ENCODE measurements around the gene CEACAM5.
"Not testable (repeated sequence)": the region's sequence is repeated elsewhere in the genome, so short reads cannot be mapped to it uniquely, and the experiment has no call there.

Gene CEACAM5

DNA sequence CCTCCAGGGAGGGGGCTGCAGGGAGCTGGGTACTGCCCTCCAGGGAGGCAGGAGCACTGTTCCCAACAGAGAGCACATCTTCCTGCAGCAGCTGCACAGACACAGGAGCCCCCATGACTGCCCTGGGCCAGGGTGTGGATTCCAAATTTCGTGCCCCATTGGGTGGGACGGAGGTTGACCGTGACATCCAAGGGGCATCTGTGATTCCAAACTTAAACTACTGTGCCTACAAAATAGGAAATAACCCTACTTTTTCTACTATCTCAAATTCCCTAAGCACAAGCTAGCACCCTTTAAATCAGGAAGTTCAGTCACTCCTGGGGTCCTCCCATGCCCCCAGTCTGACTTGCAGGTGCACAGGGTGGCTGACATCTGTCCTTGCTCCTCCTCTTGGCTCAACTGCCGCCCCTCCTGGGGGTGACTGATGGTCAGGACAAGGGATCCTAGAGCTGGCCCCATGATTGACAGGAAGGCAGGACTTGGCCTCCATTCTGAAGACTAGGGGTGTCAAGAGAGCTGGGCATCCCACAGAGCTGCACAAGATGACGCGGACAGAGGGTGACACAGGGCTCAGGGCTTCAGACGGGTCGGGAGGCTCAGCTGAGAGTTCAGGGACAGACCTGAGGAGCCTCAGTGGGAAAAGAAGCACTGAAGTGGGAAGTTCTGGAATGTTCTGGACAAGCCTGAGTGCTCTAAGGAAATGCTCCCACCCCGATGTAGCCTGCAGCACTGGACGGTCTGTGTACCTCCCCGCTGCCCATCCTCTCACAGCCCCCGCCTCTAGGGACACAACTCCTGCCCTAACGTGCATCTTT is 7.8 kb upstream of the CEACAM5 start:
- no peak for DNase-seq (ENCODE audit: low spot score)

DNA sequence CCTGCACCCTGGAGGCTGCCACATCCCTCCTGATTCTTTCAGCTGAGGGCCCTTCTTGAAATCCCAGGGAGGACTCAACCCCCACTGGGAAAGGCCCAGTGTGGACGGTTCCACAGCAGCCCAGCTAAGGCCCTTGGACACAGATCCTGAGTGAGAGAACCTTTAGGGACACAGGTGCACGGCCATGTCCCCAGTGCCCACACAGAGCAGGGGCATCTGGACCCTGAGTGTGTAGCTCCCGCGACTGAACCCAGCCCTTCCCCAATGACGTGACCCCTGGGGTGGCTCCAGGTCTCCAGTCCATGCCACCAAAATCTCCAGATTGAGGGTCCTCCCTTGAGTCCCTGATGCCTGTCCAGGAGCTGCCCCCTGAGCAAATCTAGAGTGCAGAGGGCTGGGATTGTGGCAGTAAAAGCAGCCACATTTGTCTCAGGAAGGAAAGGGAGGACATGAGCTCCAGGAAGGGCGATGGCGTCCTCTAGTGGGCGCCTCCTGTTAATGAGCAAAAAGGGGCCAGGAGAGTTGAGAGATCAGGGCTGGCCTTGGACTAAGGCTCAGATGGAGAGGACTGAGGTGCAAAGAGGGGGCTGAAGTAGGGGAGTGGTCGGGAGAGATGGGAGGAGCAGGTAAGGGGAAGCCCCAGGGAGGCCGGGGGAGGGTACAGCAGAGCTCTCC is 6.9 kb upstream of the CEACAM5 start:
- DNase-seq (ENCODE audit: low spot score): no peak

DNA sequence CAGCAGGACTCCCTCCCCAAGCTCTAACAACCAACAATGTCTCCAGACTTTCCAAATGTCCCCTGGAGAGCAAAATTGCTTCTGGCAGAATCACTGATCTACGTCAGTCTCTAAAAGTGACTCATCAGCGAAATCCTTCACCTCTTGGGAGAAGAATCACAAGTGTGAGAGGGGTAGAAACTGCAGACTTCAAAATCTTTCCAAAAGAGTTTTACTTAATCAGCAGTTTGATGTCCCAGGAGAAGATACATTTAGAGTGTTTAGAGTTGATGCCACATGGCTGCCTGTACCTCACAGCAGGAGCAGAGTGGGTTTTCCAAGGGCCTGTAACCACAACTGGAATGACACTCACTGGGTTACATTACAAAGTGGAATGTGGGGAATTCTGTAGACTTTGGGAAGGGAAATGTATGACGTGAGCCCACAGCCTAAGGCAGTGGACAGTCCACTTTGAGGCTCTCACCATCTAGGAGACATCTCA is 6.2 kb upstream of the CEACAM5 start:
- DNase-seq (ENCODE audit: low spot score): no peak

DNA sequence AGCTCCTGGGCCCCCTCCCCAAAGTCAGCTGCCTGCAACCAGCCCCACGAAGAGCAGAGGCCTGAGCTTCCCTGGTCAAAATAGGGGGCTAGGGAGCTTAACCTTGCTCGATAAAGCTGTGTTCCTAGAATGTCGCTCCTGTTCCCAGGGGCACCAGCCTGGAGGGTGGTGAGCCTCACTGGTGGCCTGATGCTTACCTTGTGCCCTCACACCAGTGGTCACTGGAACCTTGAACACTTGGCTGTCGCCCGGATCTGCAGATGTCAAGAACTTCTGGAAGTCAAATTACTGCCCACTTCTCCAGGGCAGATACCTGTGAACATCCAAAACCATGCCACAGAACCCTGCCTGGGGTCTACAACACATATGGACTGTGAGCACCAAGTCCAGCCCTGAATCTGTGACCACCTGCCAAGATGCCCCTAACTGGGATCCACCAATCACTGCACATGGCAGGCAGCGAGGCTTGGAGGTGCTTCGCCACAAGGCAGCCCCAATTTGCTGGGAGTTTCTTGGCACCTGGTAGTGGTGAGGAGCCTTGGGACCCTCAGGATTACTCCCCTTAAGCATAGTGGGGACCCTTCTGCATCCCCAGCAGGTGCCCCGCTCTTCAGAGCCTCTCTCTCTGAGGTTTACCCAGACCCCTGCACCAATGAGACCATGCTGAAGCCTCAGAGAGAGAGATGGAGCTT is 4.7 kb upstream of the CEACAM5 start:
- no peak for DNase-seq (ENCODE audit: low spot score)

DNA sequence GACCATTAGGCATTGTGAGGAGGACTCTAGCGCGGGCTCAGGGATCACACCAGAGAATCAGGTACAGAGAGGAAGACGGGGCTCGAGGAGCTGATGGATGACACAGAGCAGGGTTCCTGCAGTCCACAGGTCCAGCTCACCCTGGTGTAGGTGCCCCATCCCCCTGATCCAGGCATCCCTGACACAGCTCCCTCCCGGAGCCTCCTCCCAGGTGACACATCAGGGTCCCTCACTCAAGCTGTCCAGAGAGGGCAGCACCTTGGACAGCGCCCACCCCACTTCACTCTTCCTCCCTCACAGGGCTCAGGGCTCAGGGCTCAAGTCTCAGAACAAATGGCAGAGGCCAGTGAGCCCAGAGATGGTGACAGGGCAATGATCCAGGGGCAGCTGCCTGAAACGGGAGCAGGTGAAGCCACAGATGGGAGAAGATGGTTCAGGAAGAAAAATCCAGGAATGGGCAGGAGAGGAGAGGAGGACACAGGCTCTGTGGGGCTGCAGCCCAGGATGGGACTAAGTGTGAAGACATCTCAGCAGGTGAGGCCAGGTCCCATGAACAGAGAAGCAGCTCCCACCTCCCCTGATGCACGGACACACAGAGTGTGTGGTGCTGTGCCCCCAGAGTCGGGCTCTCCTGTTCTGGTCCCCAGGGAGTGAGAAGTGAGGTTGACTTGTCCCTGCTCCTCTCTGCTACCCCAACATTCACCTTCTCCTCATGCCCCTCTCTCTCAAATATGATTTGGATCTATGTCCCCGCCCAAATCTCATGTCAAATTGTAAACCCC is 2.8 kb upstream of the CEACAM5 start:
- DNase-seq (ENCODE audit: low spot score): no peak

DNA sequence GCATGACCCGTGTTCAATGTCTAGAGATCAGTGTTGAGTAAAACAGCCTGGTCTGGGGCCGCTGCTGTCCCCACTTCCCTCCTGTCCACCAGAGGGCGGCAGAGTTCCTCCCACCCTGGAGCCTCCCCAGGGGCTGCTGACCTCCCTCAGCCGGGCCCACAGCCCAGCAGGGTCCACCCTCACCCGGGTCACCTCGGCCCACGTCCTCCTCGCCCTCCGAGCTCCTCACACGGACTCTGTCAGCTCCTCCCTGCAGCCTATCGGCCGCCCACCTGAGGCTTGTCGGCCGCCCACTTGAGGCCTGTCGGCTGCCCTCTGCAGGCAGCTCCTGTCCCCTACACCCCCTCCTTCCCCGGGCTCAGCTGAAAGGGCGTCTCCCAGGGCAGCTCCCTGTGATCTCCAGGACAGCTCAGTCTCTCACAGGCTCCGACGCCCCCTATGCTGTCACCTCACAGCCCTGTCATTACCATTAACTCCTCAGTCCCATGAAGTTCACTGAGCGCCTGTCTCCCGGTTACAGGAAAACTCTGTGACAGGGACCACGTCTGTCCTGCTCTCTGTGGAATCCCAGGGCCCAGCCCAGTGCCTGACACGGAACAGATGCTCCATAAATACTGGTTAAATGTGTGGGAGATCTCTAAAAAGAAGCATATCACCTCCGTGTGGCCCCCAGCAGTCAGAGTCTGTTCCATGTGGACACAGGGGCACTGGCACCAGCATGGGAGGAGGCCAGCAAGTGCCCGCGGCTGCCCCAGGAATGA is 1.5 kb upstream of the CEACAM5 start:
- DNase-seq (ENCODE audit: low spot score): peak; percentile 62

DNA sequence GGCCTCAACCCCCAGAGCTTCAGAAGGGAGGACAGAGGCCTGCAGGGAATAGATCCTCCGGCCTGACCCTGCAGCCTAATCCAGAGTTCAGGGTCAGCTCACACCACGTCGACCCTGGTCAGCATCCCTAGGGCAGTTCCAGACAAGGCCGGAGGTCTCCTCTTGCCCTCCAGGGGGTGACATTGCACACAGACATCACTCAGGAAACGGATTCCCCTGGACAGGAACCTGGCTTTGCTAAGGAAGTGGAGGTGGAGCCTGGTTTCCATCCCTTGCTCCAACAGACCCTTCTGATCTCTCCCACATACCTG is 969 bp upstream of the CEACAM5 start:
- DNase-seq (ENCODE audit: low spot score): no peak

DNA sequence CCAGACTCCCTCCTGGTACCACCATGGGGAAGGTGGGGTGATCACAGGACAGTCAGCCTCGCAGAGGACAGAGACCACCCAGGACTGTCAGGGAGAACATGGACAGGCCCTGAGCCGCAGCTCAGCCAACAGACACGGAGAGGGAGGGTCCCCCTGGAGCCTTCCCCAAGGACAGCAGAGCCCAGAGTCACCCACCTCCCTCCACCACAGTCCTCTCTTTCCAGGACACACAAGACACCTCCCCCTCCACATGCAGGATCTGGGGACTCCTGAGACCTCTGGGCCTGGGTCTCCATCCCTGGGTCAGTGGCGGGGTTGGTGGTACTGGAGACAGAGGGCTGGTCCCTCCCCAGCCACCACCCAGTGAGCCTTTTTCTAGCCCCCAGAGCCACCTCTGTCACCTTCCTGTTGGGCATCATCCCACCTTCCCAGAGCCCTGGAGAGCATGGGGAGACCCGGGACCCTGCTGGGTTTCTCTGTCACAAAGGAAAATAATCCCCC is 505 bp upstream of the CEACAM5 start:
- DNase-seq (ENCODE audit: low spot score): no peak

DNA sequence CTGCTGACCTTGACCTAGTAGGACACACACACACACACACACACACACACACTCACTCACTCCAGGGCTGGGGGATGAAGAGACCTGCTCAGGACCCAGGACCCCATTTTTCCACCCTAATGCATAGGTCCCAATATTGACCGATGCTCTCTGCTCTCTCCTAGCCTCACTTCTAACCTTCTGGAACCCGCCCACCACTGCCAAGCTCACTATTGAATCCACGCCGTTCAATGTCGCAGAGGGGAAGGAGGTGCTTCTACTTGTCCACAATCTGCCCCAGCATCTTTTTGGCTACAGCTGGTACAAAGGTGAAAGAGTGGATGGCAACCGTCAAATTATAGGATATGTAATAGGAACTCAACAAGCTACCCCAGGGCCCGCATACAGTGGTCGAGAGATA is 1.1 kb downstream of the CEACAM5 start:
- not testable (repeated sequence) for DNase-seq (ENCODE audit: low spot score)

DNA sequence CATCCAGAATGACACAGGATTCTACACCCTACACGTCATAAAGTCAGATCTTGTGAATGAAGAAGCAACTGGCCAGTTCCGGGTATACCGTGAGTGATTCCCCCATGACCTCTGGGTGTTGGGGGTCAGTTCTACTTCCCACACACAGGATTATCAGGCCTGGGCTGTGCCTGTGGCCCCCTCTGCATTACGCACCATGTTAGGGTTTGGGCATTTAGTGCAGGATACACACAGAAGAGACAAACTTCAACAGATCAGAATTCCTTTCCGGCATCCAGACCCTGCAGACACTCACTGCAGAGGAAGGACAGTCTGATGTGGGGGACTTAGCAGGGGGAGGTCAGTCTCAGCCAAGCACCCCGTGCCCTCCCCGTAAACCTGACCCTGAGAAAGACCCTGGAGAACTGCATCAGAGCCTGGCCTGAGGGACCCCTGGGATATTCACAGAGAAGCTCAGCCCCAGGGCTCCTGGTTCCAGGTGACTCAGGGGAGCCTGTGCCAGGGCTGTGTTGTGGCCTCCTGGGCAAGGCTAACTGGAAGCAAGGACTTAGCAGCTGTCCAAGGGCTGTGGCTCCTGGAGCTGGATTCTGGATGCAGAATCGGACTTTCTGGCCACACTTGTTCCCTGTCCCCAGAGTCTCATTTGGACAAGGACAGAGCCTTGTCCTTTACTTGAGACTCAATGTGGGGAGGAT is 1.7 kb downstream of the CEACAM5 start:
- no peak for DNase-seq (ENCODE audit: low spot score)

DNA sequence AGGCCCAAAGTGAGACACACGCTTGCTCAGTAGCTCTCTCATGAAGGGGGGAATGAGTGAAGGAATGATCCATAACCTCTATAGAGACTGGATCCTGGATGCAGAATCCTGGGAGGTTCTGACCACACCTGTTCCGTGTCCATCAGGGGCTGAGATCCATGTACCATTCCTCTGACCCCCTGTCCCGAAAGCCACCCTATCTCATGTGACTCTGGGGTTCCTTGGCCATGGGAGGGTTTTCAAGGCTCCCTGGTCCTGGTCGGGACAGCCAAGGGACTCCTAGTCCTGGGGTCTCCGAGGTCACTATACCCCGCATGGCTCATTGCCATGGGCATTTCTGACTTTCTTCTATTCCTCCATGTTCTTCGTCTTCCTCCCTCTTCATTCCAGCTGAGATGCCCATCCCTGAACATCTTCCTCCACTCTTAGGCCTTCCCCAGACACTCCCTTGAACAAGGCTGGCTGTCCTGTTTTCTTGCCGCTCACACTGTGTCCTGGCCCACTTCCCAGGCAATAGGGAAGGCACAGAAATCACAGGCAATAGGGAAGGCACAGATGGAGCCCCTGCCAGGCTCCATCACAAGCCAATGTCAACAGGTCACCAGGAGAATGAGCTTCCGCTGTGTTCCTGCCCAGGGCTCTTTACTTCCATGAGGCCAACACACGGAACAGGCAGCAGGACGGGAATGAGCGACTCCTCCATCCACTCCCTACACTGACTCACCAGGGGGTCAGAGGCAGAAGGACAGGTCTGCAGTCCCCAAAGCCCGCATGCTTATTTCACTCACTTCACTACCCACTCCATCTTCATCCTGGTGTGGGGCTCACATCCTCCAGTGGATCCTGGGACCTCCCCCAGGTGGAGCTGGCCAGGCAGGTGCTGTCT is 3.2 kb downstream of the CEACAM5 start:
- no peak for DNase-seq (ENCODE audit: low spot score)

DNA sequence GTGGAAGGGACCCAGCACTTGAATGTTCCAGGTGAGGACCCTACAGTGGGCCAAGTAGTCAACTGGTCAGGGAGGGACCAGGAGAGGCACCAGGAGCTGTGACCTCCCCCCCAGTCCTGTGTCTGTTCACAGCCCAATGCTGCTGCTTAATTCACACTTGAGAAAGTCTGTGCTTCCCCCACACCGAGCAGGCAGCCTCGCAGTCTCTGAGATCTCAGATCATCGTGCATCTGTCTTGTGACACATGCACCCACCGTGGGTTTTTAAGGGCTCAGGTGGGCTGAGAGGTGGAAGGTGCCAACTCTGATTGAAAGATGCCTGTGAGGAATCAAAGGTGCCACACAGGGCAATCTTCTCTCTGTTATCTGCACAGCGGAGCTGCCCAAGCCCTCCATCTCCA is 6.2 kb downstream of the CEACAM5 start:
- DNase-seq (ENCODE audit: low spot score): no peak

DNA sequence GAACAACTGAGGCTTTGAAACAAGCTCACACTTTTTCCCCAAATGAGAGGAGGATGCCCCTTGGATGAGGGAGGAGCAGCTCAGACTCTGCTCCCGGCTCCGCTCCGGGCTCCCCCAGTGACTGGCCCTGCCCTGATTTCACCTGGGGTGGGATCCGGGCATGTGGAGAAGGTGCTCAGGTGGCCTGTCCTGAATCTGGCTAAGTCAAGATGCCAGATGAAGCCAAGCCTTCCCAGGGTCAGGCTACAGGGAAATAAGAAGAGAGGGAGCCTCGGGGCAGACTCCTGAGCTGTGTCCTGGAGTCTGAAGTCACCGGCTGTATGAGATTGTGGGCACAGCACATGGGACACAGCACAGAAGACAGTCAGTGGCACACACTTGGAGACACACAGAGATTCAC is 10.3 kb downstream of the CEACAM5 start:
- DNase-seq (ENCODE audit: low spot score): no peak

DNA sequence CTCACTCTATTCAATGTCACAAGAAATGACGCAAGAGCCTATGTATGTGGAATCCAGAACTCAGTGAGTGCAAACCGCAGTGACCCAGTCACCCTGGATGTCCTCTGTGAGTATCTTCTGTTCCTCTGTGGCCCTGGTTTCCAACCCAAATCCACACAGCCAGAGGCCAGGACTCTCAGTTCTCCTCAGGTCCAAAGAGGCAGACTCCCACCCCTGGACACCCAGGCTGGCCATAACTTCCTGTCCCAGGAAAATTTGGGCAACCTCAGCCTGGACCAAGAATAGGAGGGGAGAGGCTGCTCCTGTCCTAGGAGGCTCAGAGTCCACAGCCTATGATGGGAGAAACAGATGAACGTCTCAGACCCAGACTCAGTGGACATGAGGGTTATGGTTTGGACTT is 11.7 kb downstream of the CEACAM5 start:
- no peak for DNase-seq (ENCODE audit: low spot score)

DNA sequence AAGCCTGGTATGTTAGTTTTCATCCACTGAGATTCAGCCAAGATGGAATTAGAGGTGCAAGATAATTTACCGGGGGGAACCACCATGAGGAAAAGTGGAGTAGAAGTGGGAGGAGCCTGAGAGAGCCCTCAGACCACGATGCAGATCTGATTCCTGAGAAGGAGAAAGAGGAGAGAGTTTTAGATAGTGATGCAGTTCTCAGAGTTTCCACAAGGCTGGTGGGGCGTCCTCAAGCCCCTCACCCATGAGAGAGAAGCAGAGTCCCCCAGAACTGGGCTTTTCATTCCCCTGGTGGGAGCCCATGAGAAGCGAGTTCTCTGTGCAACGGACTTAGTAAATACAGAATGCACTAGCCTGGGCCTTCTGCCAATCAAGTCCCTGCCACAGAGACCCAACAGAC is 18.1 kb downstream of the CEACAM5 start:
- no peak for DNase-seq (ENCODE audit: low spot score)

DNA sequence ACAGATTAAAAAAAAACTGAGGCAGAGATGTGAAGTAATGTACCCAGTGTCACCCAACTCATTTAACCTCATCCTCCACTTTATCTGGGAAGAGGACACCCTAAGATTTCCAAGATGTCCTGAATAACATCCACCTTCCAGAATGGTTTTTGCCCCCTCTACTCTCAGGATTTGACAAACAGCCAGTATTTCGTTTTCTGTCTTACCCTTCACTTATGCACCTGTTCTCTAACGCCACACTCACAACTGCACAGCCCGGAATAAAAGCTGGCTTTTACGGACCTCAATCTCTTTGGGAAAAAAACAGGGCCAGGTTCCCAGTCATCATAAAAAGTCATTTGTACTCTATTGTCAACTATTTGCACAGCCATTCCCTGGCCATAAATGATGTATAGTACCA is 25.7 kb downstream of the CEACAM5 start:
- no peak for DNase-seq (ENCODE audit: low spot score)

DNA sequence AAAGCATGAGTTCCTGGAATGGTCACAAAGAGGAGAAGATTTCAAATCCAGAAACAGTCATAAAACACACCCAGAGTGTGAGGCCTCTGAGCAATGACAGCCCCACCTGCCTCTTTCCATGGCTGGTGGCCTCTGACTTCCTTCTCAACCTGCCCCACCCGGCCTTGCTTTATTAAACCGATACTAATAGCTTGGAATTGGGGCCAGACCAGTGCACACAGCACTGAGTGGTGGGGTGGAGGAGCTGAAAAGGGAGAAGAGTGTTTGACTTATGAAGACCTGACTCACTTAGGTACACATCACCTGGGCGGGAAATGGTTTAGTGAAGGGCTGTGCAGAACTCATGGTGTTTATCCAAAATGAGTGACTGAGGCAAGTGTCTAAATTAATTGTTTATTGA is 26.2 kb downstream of the CEACAM5 start:
- no peak for DNase-seq (ENCODE audit: low spot score)

DNA sequence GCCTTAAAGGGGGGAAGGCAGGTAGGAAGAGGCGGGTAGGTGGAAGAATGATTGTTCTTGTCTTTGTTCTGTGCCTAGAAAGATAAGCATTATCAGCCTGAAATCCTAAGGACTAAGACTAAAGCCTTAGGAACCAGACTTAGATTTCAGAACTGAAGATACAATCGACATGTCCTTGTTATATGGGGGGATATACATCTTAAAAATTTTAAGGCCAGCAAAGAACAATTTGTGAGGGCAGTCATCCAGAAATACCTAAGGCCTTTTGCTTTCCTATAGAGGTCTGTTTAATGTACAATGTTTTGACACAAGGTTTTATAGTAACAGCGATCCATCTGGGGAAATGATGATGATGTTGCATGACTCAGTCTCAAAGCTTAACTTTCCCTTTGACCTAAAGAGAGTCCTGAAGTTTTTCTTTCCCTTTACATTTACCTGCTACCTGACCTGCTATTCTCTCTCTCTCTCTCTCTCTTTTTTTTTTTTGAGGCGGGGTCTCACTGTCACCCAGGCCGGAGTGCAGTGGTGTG is 26.7 kb downstream of the CEACAM5 start:
- no peak for DNase-seq (ENCODE audit: low spot score)

DNA sequence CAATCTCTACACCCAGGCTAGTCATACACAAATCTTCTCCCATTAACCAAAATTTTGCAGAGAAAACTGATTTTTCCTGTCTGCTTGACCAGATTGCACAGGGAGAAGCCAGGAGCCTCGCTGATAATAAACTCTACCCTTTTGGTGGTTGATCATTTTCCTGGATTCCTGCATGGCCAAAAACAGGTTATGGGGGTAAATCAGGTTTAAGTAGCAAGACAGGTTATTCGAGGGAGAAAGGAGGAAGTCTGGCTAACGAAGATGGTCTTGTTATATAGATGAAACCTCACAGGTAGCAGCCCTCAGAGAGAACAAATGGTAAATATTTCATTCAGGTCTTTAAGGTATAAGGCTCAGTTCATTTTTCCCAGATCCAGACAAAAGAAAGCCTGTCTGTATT is 30.9 kb downstream of the CEACAM5 start:
- DNase-seq (ENCODE audit: low spot score): no peak

Measured in CD4-positive, alpha-beta T cell treated with Interleukin-2 at 100 ng/mL for 4 hours (primary cell).